K562 (cell line): ENCODE measurements around the gene WWC2. TPM values are rescaled to one million over a fixed set of nuclear protein-coding genes. Genes with fewer than 3 reads are reported as not detected.
A peak's percentile ranks its signal among the peaks of the same experiment; 100 is the strongest.

Experiments
- E2F3 ChIP-seq: fragments of 250-450 bp; sonication (Bioruptor Pico); IDR thresholded peaks from 2 replicates; pipeline ENCODE4 v1.4.0; 2020; ENCODE audit warnings: mild to moderate bottlenecking
- KAT7 ChIP-seq: sonication (generic); formaldehyde crosslinking; IDR thresholded peaks from 2 replicates; pipeline ENCODE4 v1.8.0; 2022; ENCODE audit warnings: missing genetic modification reagents, mild to moderate bottlenecking, borderline replicate concordance
- RB1 ChIP-seq: fragments of 450-650 bp; IDR thresholded peaks from 2 replicates; pipeline ENCODE4 v1.6.1; 2017; ENCODE audit warnings: low read depth, mild to moderate bottlenecking
- RBM15 ChIP-seq: fragments of 200-400 bp; formaldehyde crosslinking; IDR thresholded peaks from 2 replicates; pipeline ENCODE4 v1.6.1; 2018; ENCODE audit warnings: mild to moderate bottlenecking, low read length, moderate library complexity; ENCODE audit not compliant: insufficient read depth
- SAFB2 ChIP-seq: fragments of 200-400 bp; formaldehyde crosslinking; IDR thresholded peaks from 2 replicates; pipeline ENCODE4 v1.6.1; 2018; ENCODE audit warnings: borderline replicate concordance, low read length, low read depth, moderate library complexity; ENCODE audit not compliant: severe bottlenecking
- SP1 ChIP-seq: sonication (generic); formaldehyde crosslinking; IDR thresholded peaks from 2 replicates; pipeline ENCODE4 v1.8.1; 2022; ENCODE audit warnings: mild to moderate bottlenecking, missing genetic modification reagents
- STAT5B ChIP-seq: fragments of 250-450 bp; sonication (Bioruptor Pico); IDR thresholded peaks from 2 replicates; pipeline ENCODE4 v1.8.0; 2021; ENCODE audit warnings: mild to moderate bottlenecking, inconsistent platforms
- TAF15 ChIP-seq: fragments of 200-400 bp; formaldehyde crosslinking; IDR thresholded peaks from 2 replicates; pipeline ENCODE4 v1.6.1; 2017; ENCODE audit warnings: mild to moderate bottlenecking, low read depth, low read length, moderate library complexity
- TCF7 ChIP-seq: sonication (generic); IDR thresholded peaks from 2 replicates; pipeline ENCODE4 v1.6.1; 2016; ENCODE audit warnings: antibody characterized with exemption, borderline replicate concordance
- USF2 ChIP-seq: sonication (generic); formaldehyde crosslinking; IDR thresholded peaks from 2 replicates; pipeline ENCODE4 v1.5.0; 2020; ENCODE audit warnings: missing genetic modification reagents
- ZBTB7A ChIP-seq: IDR thresholded peaks from 2 replicates; pipeline ENCODE4 v1.6.1; 2011; ENCODE audit warnings: low read depth, mild to moderate bottlenecking, low read length, moderate library complexity, borderline replicate concordance; ENCODE audit not compliant: control insufficient read depth
- ZNF76 ChIP-seq: fragments of 250-450 bp; sonication (Bioruptor Pico); IDR thresholded peaks from 2 replicates; pipeline ENCODE4 v1.4.0; 2020; ENCODE audit warnings: mild to moderate bottlenecking, moderate library complexity, borderline replicate concordance
- polyA plus RNA-seq, 8 experiments: library from polyadenylated mRNA; depleted of rRNA in 4 of 8; stranded (reverse) in 5 of 8; unstranded in 3 of 8; fragments of >200 nt; fragmentation: Nextera tagmentation in 2 of 8; fragmentation: Illumina TruSeq in 1 of 8; extraction: Ambion mirVana in 2 of 8; extraction: Trizol in 1 of 8; gene quantifications; 2 replicates each; pipeline versions ENCODE4 v1.2.1 to v1.2.3, GENCODE V29; 2011 to 2014; ENCODE audit warnings: inconsistent platforms in 1 of 8, missing spikeins in 1 of 8
- total RNA-seq, 7 experiments: library from RNA; depleted of rRNA in 6 of 7; stranded (reverse); fragments of >200 nt in 6 of 7; fragmentation: Illumina TruSeq in 2 of 7; extraction: Trizol in 2 of 7; gene quantifications; 2 replicates each; pipeline versions ENCODE4 v1.2.1 to v1.2.3, GENCODE V29; 2011 to 2021; ENCODE audit warnings: low replicate concordance in 1 of 7
- TF ChIP-seq, protein P1 (sequence below): fragments of 450-650 bp; IDR thresholded peaks from 2 replicates; pipeline ENCODE4 v1.6.1; 2016; ENCODE audit warnings: mild to moderate bottlenecking, moderate library complexity

Gene WWC2
- total and polyA plus RNA-seq, 9 of the 15 experiments (the other 6 are each of a cell fraction or from before 2014, with no cell fraction given): 3.7 to 39.4 (median 19.6) TPM

GRCh38 chr4:183098723-183099536 lies at the start of gene WWC2 (continued):
- TF ChIP-seq, protein P1, sequence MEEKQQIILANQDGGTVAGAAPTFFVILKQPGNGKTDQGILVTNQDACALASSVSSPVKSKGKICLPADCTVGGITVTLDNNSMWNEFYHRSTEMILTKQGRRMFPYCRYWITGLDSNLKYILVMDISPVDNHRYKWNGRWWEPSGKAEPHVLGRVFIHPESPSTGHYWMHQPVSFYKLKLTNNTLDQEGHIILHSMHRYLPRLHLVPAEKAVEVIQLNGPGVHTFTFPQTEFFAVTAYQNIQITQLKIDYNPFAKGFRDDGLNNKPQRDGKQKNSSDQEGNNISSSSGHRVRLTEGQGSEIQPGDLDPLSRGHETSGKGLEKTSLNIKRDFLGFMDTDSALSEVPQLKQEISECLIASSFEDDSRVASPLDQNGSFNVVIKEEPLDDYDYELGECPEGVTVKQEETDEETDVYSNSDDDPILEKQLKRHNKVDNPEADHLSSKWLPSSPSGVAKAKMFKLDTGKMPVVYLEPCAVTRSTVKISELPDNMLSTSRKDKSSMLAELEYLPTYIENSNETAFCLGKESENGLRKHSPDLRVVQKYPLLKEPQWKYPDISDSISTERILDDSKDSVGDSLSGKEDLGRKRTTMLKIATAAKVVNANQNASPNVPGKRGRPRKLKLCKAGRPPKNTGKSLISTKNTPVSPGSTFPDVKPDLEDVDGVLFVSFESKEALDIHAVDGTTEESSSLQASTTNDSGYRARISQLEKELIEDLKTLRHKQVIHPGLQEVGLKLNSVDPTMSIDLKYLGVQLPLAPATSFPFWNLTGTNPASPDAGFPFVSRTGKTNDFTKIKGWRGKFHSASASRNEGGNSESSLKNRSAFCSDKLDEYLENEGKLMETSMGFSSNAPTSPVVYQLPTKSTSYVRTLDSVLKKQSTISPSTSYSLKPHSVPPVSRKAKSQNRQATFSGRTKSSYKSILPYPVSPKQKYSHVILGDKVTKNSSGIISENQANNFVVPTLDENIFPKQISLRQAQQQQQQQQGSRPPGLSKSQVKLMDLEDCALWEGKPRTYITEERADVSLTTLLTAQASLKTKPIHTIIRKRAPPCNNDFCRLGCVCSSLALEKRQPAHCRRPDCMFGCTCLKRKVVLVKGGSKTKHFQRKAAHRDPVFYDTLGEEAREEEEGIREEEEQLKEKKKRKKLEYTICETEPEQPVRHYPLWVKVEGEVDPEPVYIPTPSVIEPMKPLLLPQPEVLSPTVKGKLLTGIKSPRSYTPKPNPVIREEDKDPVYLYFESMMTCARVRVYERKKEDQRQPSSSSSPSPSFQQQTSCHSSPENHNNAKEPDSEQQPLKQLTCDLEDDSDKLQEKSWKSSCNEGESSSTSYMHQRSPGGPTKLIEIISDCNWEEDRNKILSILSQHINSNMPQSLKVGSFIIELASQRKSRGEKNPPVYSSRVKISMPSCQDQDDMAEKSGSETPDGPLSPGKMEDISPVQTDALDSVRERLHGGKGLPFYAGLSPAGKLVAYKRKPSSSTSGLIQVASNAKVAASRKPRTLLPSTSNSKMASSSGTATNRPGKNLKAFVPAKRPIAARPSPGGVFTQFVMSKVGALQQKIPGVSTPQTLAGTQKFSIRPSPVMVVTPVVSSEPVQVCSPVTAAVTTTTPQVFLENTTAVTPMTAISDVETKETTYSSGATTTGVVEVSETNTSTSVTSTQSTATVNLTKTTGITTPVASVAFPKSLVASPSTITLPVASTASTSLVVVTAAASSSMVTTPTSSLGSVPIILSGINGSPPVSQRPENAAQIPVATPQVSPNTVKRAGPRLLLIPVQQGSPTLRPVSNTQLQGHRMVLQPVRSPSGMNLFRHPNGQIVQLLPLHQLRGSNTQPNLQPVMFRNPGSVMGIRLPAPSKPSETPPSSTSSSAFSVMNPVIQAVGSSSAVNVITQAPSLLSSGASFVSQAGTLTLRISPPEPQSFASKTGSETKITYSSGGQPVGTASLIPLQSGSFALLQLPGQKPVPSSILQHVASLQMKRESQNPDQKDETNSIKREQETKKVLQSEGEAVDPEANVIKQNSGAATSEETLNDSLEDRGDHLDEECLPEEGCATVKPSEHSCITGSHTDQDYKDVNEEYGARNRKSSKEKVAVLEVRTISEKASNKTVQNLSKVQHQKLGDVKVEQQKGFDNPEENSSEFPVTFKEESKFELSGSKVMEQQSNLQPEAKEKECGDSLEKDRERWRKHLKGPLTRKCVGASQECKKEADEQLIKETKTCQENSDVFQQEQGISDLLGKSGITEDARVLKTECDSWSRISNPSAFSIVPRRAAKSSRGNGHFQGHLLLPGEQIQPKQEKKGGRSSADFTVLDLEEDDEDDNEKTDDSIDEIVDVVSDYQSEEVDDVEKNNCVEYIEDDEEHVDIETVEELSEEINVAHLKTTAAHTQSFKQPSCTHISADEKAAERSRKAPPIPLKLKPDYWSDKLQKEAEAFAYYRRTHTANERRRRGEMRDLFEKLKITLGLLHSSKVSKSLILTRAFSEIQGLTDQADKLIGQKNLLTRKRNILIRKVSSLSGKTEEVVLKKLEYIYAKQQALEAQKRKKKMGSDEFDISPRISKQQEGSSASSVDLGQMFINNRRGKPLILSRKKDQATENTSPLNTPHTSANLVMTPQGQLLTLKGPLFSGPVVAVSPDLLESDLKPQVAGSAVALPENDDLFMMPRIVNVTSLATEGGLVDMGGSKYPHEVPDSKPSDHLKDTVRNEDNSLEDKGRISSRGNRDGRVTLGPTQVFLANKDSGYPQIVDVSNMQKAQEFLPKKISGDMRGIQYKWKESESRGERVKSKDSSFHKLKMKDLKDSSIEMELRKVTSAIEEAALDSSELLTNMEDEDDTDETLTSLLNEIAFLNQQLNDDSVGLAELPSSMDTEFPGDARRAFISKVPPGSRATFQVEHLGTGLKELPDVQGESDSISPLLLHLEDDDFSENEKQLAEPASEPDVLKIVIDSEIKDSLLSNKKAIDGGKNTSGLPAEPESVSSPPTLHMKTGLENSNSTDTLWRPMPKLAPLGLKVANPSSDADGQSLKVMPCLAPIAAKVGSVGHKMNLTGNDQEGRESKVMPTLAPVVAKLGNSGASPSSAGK: peak; percentile 52
- peak; percentile 99 for TF ChIP-seq ZBTB7A
- TF ChIP-seq ZNF76: no peak
- peak; percentile 83 for TF ChIP-seq RB1
- no peak for TF ChIP-seq TCF7
- TF ChIP-seq E2F3 (CRISPR knock-in tag): 0 out of 2 replicates have a peak, but pooled peaks have one; percentile 9
- TF ChIP-seq KAT7 (CRISPR knock-in tag): no peak
- TF ChIP-seq TAF15: no peak
- no peak for TF ChIP-seq USF2 (CRISPR knock-in tag)
- no peak for TF ChIP-seq STAT5B (CRISPR knock-in tag)
- no peak for TF ChIP-seq SAFB2
- peak; percentile 75 for TF ChIP-seq SP1 (CRISPR knock-in tag)
- no peak for TF ChIP-seq RBM15
